Common myeloid progenitor, CD34-positive (primary cell): Measurements from ENCODE around the gene PPP1R37.
A peak's percentile ranks its signal among the peaks of the same experiment; 100 is the strongest.

Experiments
- CTCF ChIA-PET: fragments of 350-600 bp; sonication (Branson Sonifier 250); formaldehyde crosslinking; loops from one replicate; lab custom pipeline; 2021; ENCODE audit warnings: antibody characterized with exemption; lab: Charles Lee
- POLR2A ChIA-PET: fragments of 350-600 bp; sonication (Branson Sonifier 250); formaldehyde crosslinking; loops from one replicate; lab custom pipeline; 2021; ENCODE audit warnings: antibody characterized with exemption; lab: Charles Lee
- DNase-seq, 3 donors: peaks; one replicate each; pipeline versions ENCODE4 v3.0.0 to v3.0.0-alpha.2; 2013
- H3K27ac ChIP-seq, 2 experiments: 1 replicate in 1 of 2; 2 replicates in 1 of 2; pipeline ENCODE4 v1.7.0; 2013; ENCODE audit warnings: inconsistent platforms in 2 of 2, low read length in 2 of 2, mild to moderate bottlenecking in 2 of 2, low read depth in 1 of 2, moderate library complexity in 1 of 2; ENCODE audit not compliant: severe bottlenecking in 2 of 2, insufficient read depth in 1 of 2, poor library complexity in 1 of 2
- H3K27me3 ChIP-seq, 5 experiments: replicated peaks in 2 of 5; 1 replicate in 3 of 5; 2 replicates in 2 of 5; pipeline versions ENCODE4 v1.6.1 to v1.7.0; 2013; ENCODE audit warnings: low read length in 4 of 5, mild to moderate bottlenecking in 2 of 5, moderate library complexity in 2 of 5, inconsistent platforms in 1 of 5; ENCODE audit not compliant: insufficient read depth in 5 of 5, control insufficient read depth in 4 of 5
- H3K36me3 ChIP-seq, 4 experiments: 1 replicate in 2 of 4; 2 replicates in 2 of 4; pipeline versions ENCODE4 v1.6.1 to v1.7.0; 2013; ENCODE audit warnings: low read length in 3 of 4, control low read depth in 1 of 4, mild to moderate bottlenecking in 1 of 4; ENCODE audit not compliant: control insufficient read depth in 4 of 4, insufficient read depth in 4 of 4
- H3K4me1 ChIP-seq, 4 experiments: 1 replicate in 3 of 4; 2 replicates in 1 of 4; pipeline versions ENCODE4 v1.6.1 to v1.7.1; 2013; ENCODE audit warnings: low read length in 3 of 4, mild to moderate bottlenecking in 3 of 4, control low read depth in 1 of 4, inconsistent platforms in 1 of 4, moderate library complexity in 1 of 4; ENCODE audit not compliant: control insufficient read depth in 4 of 4, insufficient read depth in 4 of 4; ENCODE audit errors: control extremely low read depth in 1 of 4
- H3K4me3 ChIP-seq, 7 experiments: 1 replicate in 4 of 7; 2 replicates in 3 of 7; pipeline versions ENCODE4 v1.5.1 to v1.7.0; 2013; ENCODE audit warnings: mild to moderate bottlenecking in 7 of 7, low read length in 6 of 7, moderate library complexity in 6 of 7, inconsistent platforms in 2 of 7, low read depth in 2 of 7, control low read depth in 1 of 7; ENCODE audit not compliant: insufficient read depth in 4 of 7, control insufficient read depth in 1 of 7; ENCODE audit errors: extremely low read depth in 1 of 7
- H3K9me3 ChIP-seq, 5 experiments: 1 replicate in 4 of 5; 2 replicates in 1 of 5; pipeline versions ENCODE4 v1.6.1 to v1.7.1; 2013; ENCODE audit warnings: low read length in 4 of 5, mild to moderate bottlenecking in 2 of 5, inconsistent platforms in 1 of 5, low read depth in 1 of 5, moderate library complexity in 1 of 5; ENCODE audit not compliant: control insufficient read depth in 4 of 5, insufficient read depth in 2 of 5; ENCODE audit errors: control extremely low read depth in 1 of 5
- WGBS: methylation state at CpG from one replicate; pipeline ENCODE4 v1.1.5; 2013; ENCODE audit not compliant: insufficient coverage; 5-methylcytosine and 5-hydroxymethylcytosine counted together

Gene PPP1R37

GRCh38 chr19:45070861-45071544 is 22.0 kb upstream of the PPP1R37 start:
- Histone ChIP-seq H3K4me3 (no peak overlapping the region), H3K27ac (no peak overlapping the region), H3K27me3 (no peaks in the 10 kb centered on the region), H3K36me3 (peaks cover 9 to 64% (median 38%) of the 10 kb centered on the region in 4 experiments), H3K4me1 (peaks cover 0 to 17% (median 14%) of the 10 kb centered on the region in 4 experiments), H3K9me3 (no peaks in the 10 kb centered on the region)
- POLR2A ChIA-PET = no interaction called here
- WGBS = over 99% methylated on average over 16 of the region's 19 CpGs
- DNase-seq = no peak
- CTCF ChIA-PET = no interaction called here

DNA sequence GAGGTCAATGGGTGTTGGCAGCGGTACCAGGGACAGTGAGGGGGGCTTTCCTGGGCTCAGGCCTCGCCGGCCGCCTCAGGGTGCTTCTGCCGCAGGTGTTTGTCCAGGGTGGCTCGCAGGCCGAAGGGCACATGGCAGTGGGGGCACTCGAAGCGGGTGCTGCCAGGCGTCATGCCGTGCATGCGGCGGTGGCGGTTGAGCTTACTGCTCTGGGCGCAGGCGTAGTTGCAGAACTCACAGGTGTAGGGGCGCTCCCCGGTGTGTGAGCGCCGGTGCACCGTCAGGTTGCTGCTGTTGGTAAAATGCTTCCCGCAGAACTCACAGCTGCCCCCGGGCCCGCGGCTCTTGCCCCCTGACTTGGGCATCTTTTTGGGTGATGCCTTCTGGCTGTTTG is 21.4 kb upstream of the PPP1R37 start:
- Histone ChIP-seq H3K36me3 (peaks cover 8 to 62% (median 37%) of the 10 kb centered on the region in 4 experiments), H3K4me1 (peaks cover 0 to 20% (median 18%) of the 10 kb centered on the region in 4 experiments), H3K27me3 (no peaks in the 10 kb centered on the region), H3K9me3 (no peaks in the 10 kb centered on the region), H3K27ac (no peak overlapping the region), H3K4me3 (no peak overlapping the region)
- no peak for DNase-seq
- ChIA-PET POLR2A (no interaction called here), CTCF (interaction anchor here (1.2 kb wide), 1 partner anchor 12 kb away, joined by 5 read pairs; no protein-coding TSS in a partner anchor)
- WGBS = 96% methylated on average over 20 of the region's 25 CpGs

GRCh38 chr19:45071969-45072790 is 20.8 kb upstream of the PPP1R37 start:
- WGBS = 96% methylated on average over 32 of the region's 34 CpGs
- H3K4me1 ChIP-seq = peaks cover 2 to 26% (median 24%) of the 10 kb centered on the region in 4 experiments
- no peaks in the 10 kb centered on the region for H3K27me3 ChIP-seq
- no peak overlapping the region for H3K27ac ChIP-seq
- H3K4me3 ChIP-seq = no peak overlapping the region
- ChIA-PET CTCF (interaction anchor here (1.2 kb wide), 1 partner anchor 13 kb away, joined by 5 read pairs; no protein-coding TSS in a partner anchor), POLR2A (no interaction called here)
- peaks cover 4 to 56% (median 31%) of the 10 kb centered on the region in 4 experiments for H3K36me3 ChIP-seq
- no peak for DNase-seq
- no peaks in the 10 kb centered on the region for H3K9me3 ChIP-seq

DNA sequence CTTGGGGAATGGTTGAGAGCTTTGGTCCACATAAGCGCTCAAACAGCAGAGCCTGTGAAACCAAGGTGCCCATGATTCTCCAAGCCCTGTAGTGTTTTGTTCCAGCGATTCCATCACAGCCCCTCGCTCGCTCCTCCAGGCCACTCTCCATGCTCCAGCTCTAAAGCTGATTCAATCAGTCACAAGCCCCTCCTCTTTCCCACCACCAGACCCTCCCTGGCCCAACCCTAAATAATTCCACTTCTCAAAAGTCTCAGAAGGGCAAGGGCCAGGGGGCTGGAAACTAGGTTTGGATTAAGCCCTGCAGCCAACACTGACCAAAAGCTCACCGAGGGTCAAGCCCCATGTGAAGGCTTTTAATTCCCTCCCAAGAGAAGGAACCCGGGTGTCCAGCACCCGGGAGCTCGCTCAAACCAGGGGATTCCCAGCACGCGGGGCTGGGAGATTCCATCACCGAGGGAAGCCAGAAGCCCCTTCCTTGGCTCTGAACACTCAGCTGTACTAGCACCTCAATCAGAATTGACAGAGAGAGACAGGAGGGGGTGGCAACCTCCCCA is 18.2 kb upstream of the PPP1R37 start:
- Histone ChIP-seq H3K27me3 (no peaks in the 10 kb centered on the region), H3K27ac (peak overlapping the region in 1 of 2 experiments; percentile 61), H3K4me3 (peak overlapping the region in 6 of 7 experiments; percentile 11 to 86 (median 48)), H3K36me3 (peaks cover 0 to 33% (median 13%) of the 10 kb centered on the region in 4 experiments), H3K4me1 (peaks cover 7 to 40% (median 35%) of the 10 kb centered on the region in 4 experiments), H3K9me3 (no peaks in the 10 kb centered on the region)
- ChIA-PET POLR2A (interaction anchor here (0.6 to 1.1 kb wide), 3 partner anchors 15 to 90 kb away, joined by 3 read pairs; no protein-coding TSS in a partner anchor), CTCF (interaction anchor here (0.9 to 2.0 kb wide), 6 partner anchors 12 to 51 kb away, joined by 3 to 12 read pairs (median 4); no protein-coding TSS in a partner anchor)
- DNase-seq = peak in 1 of 3 donors; percentile 21
- WGBS = 46% methylated on average over 11 of the region's 11 CpGs

- ChIA-PET POLR2A (no interaction called here), CTCF (interaction anchor here (1.1 to 2.0 kb wide), 5 partner anchors 11 to 50 kb away, joined by 3 to 12 read pairs (median 4); no protein-coding TSS in a partner anchor)
- 0% methylated on average over 19 of the region's 26 CpGs for WGBS
- peak; percentile 79 to 94 (median 92) for DNase-seq
- Histone ChIP-seq H3K27me3 (no peaks in the 10 kb centered on the region), H3K9me3 (no peaks in the 10 kb centered on the region), H3K36me3 (peaks cover 0 to 26% (median 9%) of the 10 kb centered on the region in 4 experiments), H3K4me3 (peak overlapping the region; percentile 32 to 86 (median 78)), H3K4me1 (peaks cover 9 to 47% (median 41%) of the 10 kb centered on the region in 4 experiments), H3K27ac (peak overlapping the region in 1 of 2 experiments; percentile 71)
These were observed 17.5 kb upstream of the PPP1R37 start for GRCh38 chr19:45075301-45076028.

- Histone ChIP-seq H3K4me3 (peak within 1 kb of the TSS; percentile 32 to 86 (median 78)), H3K36me3 (peaks cover 0 to 18% (median 5%) of the 10 kb centered on the region in 4 experiments), H3K9me3 (no peaks in the 10 kb centered on the region), H3K27me3 (no peaks in the 10 kb centered on the region), H3K27ac (peak within 1 kb of the TSS in 1 of 2 experiments; percentile 71), H3K4me1 (peaks cover 9 to 51% (median 44%) of the 10 kb centered on the region in 4 experiments)
- DNase-seq = peak; percentile 61 to 77 (median 72)
- ChIA-PET CTCF (no interaction called here), POLR2A (no interaction called here)
- under 1% methylated on average over 47 of the region's 81 CpGs for WGBS
These were observed 16.7 kb upstream of the PPP1R37 start, which contains the start of gene ZNF296 for GRCh38 chr19:45076029-45076850. ZNF296 (minus strand) TSS chr19:45076478; CDS start chr19:45076373, 105 bp downstream.
